MCF 10A (cell line): ENCODE data around the gene C11orf58. TPM values are rescaled to one million over a fixed set of nuclear protein-coding genes. Genes with fewer than 3 reads are reported as not detected.

Source experiments
- BruUV-seq: library from RNA; stranded (reverse); fragments of 400-500 nt; replicated peaks from 2 replicates; lab custom pipeline; 2021; lab: Mats Ljungman, UMichigan
- CTCF ChIA-PET: fragments of 300-600 bp; sonication (Branson Sonifier 250); formaldehyde crosslinking; extraction: SDS; loops from one replicate; lab custom pipeline; 2021; ENCODE audit warnings: antibody characterized with exemption, inconsistent platforms; lab: Yijun Ruan, JAX
- POLR2A ChIA-PET: fragments of 300-600, 350-650 bp; sonication (Branson Sonifier 250); formaldehyde crosslinking; extraction: SDS; loops from one replicate; lab custom pipeline; 2020; ENCODE audit warnings: antibody characterized with exemption, inconsistent platforms; lab: Yijun Ruan, JAX
- DNase-seq: peaks from one replicate; pipeline ENCODE4 v3.0.0-alpha.2; 2018; ENCODE audit not compliant: unreplicated experiment
- H3K27ac Mint-ChIP-seq: one replicate; pipeline ENCODE4 v1.8.0; 2022; ENCODE audit warnings: mild to moderate bottlenecking, low read depth, mixed read lengths; ENCODE audit not compliant: unreplicated experiment
- H3K27me3 Mint-ChIP-seq: one replicate; pipeline ENCODE4 v1.8.0; 2022; ENCODE audit warnings: mixed read lengths; ENCODE audit not compliant: insufficient read depth, unreplicated experiment
- H3K36me3 Mint-ChIP-seq: one replicate; pipeline ENCODE4 v1.8.0; 2022; ENCODE audit warnings: mild to moderate bottlenecking, moderate library complexity, mixed read lengths; ENCODE audit not compliant: insufficient read depth, unreplicated experiment
- H3K4me1 Mint-ChIP-seq: one replicate; pipeline ENCODE4 v1.8.0; 2022; ENCODE audit warnings: mixed read lengths; ENCODE audit not compliant: insufficient read depth, unreplicated experiment
- H3K4me3 Mint-ChIP-seq: one replicate; pipeline ENCODE4 v1.8.0; 2022; ENCODE audit warnings: mild to moderate bottlenecking, moderate library complexity, mixed read lengths; ENCODE audit not compliant: unreplicated experiment
- H3K9me3 Mint-ChIP-seq: one replicate; pipeline ENCODE4 v1.8.0; 2022; ENCODE audit warnings: mixed read lengths; ENCODE audit not compliant: unreplicated experiment
- intact Hi-C: fragments of 100-400 bp; cut with micrococcal nuclease; formaldehyde crosslinking; loops from 2 replicates; pipeline ENCODE4 v1.14.1; 2022
- total RNA-seq: library from RNA; stranded (reverse); gene quantifications from 2 replicates; pipeline ENCODE4 v1.2.3, GENCODE V29; 2022
- TF ChIP-seq, protein P1 (sequence below): fragments of 200-600 bp; IDR thresholded peaks from one replicate; pipeline ENCODE4 v1.8.0; 2022; ENCODE audit warnings: antibody characterized with exemption, mild to moderate bottlenecking; ENCODE audit not compliant: unreplicated experiment

Gene C11orf58
- total RNA-seq, 1 experiment from 2014 or later, result 230 TPM

DNA sequence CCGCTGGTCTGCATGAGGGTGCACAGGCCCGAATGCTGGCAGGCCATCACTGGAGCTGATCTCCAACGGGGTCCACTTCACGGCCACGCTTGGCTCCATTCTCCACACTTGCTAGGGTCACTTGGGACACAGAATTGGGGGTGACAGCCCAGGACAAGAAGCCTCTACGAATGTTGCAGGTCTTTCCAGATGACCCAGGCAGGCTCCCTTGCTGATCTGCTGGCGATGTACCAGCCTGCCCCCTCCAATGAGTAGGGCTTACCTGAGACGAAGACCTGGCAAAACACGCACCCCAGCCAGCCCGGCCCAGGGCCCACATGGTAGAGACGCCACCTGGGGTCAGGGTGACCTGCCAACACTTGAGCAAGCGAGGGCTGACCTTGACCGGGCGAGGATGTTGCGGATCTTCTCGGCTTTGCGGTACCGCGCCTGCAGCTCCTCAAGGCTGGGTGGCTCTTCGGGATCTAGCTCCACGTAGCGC, 44.9 kb downstream of the C11orf58 start:
- Mint-ChIP-seq H3K4me3 (no peak overlapping the region), H3K9me3 (no peaks in the 10 kb centered on the region), H3K36me3 (no peaks in the 10 kb centered on the region), H3K4me1 (peaks cover 22% of the 10 kb centered on the region), H3K27ac (no peak overlapping the region), H3K27me3 (no peaks in the 10 kb centered on the region)
- BruUV-seq, result no TSS peak
- TF ChIP-seq, protein P1, sequence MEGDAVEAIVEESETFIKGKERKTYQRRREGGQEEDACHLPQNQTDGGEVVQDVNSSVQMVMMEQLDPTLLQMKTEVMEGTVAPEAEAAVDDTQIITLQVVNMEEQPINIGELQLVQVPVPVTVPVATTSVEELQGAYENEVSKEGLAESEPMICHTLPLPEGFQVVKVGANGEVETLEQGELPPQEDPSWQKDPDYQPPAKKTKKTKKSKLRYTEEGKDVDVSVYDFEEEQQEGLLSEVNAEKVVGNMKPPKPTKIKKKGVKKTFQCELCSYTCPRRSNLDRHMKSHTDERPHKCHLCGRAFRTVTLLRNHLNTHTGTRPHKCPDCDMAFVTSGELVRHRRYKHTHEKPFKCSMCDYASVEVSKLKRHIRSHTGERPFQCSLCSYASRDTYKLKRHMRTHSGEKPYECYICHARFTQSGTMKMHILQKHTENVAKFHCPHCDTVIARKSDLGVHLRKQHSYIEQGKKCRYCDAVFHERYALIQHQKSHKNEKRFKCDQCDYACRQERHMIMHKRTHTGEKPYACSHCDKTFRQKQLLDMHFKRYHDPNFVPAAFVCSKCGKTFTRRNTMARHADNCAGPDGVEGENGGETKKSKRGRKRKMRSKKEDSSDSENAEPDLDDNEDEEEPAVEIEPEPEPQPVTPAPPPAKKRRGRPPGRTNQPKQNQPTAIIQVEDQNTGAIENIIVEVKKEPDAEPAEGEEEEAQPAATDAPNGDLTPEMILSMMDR, result no peak
- ChIA-PET POLR2A (interaction anchor here (1.3 kb wide), 1 partner anchor 27 kb away, joined by 4 read pairs; no protein-coding TSS in a partner anchor), CTCF (interaction anchor here (0.5 to 8.2 kb wide), 16 partner anchors 10 to 446 kb away, joined by 3 to 72 read pairs (median 4); no protein-coding TSS in a partner anchor)
- no peak for DNase-seq
- intact Hi-C loops, result no loop called here

DNA sequence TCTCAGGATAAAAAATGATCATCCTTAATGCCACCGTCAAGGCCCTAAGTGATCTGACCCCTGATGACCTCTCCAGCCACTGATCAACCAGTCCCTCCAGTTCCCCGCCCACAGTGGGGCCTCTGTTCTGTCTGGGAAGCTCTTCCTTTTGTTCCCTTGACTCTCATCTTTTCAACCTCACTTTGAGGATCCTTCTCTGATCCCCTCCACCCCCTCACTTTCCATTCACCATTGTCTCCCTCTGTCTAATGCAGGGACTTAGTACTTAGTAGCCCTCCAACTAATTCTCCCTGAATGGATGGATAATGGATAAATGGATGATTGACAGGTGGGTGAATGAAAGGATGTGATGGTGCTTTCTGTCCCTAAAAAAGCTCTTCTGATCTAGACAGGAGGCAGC, 45.6 kb downstream of the C11orf58 start:
- intact Hi-C loops, result loop anchor here (2.0 kb wide), 1 partner anchor 153 kb away; no protein-coding TSS in a partner anchor
- peaks cover 27% of the 10 kb centered on the region for H3K4me1 Mint-ChIP-seq
- TF ChIP-seq, protein P1, result no peak
- POLR2A ChIA-PET, result interaction anchor here (1.3 kb wide), 1 partner anchor 26 kb away, joined by 4 read pairs; no protein-coding TSS in a partner anchor
- no peak for DNase-seq
- H3K27me3 Mint-ChIP-seq, result no peaks in the 10 kb centered on the region
- CTCF ChIA-PET, result interaction anchor here (0.6 to 8.2 kb wide), 25 partner anchors 8 to 818 kb away, joined by 3 to 72 read pairs (median 6); no protein-coding TSS in a partner anchor
- no peak overlapping the region for H3K4me3 Mint-ChIP-seq
- H3K9me3 Mint-ChIP-seq, result no peaks in the 10 kb centered on the region
- no peaks in the 10 kb centered on the region for H3K36me3 Mint-ChIP-seq
- no TSS peak for BruUV-seq
- H3K27ac Mint-ChIP-seq, result no peak overlapping the region

DNA sequence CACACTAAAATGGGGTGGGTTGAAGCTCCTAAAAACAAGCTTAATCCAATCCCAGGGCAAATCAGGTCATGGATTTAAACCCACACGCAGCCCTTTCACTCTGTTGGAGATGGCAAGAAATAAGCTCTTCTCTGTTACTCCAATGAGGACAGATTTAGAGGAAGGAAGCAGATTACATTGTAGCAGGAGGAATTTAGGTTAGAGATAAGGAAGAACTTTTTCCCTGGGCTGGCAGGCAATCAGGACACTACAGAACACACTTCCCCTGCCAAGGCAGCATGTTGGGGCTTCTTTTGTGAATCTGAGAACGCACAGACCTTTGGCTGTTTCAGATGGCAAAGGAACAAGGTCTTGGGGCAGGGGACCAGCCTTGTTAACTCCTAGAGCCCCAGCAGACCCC, 46.2 kb downstream of the C11orf58 start:
- Mint-ChIP-seq H3K4me1 (peaks cover 27% of the 10 kb centered on the region), H3K4me3 (no peak overlapping the region), H3K36me3 (no peaks in the 10 kb centered on the region), H3K9me3 (no peaks in the 10 kb centered on the region), H3K27ac (no peak overlapping the region), H3K27me3 (no peaks in the 10 kb centered on the region)
- TF ChIP-seq, protein P1, result no peak
- ChIA-PET CTCF (interaction anchor here (0.6 to 8.2 kb wide), 31 partner anchors 8 to 819 kb away, joined by 3 to 72 read pairs (median 5); no protein-coding TSS in a partner anchor), POLR2A (interaction anchor here (0.5 to 1.3 kb wide), 2 partner anchors 26 to 200 kb away, joined by 3 to 4 read pairs; no protein-coding TSS in a partner anchor)
- intact Hi-C loops, result loop anchor here (1.0 to 2.0 kb wide), 3 partner anchors 36 to 279 kb away; no protein-coding TSS in a partner anchor
- no peak for DNase-seq
- BruUV-seq, result no TSS peak

DNA sequence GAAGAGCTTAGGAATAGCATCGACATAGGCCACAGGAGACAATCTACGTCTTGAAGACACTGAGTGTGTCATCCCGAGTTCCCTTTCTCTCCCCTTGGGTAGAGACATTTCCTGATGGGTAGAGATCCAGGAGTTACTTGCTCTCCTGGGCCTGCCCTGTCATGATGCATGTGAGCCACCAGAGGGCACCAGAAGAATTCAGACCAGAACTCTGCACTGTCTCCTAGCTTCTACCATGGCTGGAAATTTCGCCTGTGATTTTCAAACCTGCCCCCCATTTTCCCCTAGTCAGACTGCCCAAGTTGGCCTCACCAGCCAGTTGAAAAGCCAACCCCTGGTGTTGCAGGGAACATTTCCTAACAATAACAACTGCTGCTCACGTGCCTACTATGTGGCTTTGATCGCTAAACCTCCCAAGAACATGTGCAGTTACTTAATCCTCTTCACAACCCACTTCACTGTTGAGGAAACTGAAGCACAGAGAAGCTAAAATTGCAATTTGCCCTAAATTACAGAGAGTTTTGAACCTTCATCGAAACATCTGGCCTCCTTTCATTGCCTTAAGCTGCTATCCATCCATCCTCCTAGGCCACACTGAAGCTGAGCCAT, 47.2 kb downstream of the C11orf58 start:
- H3K27me3 Mint-ChIP-seq, result no peaks in the 10 kb centered on the region
- no peaks in the 10 kb centered on the region for H3K36me3 Mint-ChIP-seq
- intact Hi-C loops, result loop anchor here (1.0 to 2.0 kb wide), 3 partner anchors 35 to 278 kb away; no protein-coding TSS in a partner anchor
- no peak overlapping the region for H3K27ac Mint-ChIP-seq
- ChIA-PET POLR2A (interaction anchor here (1.0 kb wide), 1 partner anchor 278 kb away, joined by 5 read pairs; no protein-coding TSS in a partner anchor), CTCF (interaction anchor here (0.6 to 8.2 kb wide), 45 partner anchors 9 to 1136 kb away, joined by 3 to 72 read pairs (median 4); partner anchors contain the start of genes C11orf58 and KCNJ11)
- TF ChIP-seq, protein P1, result peak; percentile 92
- H3K9me3 Mint-ChIP-seq, result no peaks in the 10 kb centered on the region
- DNase-seq, result peak; percentile 72
- H3K4me1 Mint-ChIP-seq, result peaks cover 21% of the 10 kb centered on the region
- no peak overlapping the region for H3K4me3 Mint-ChIP-seq
- BruUV-seq, result no TSS peak
